ENCODE results near the gene VAV3. TPM values are rescaled to one million over a fixed set of nuclear protein-coding genes. Genes with fewer than 3 reads are reported as not detected.

VAV3 gene
- total RNA-seq, 1 experiment from 2014 or later = not detected

DNA sequence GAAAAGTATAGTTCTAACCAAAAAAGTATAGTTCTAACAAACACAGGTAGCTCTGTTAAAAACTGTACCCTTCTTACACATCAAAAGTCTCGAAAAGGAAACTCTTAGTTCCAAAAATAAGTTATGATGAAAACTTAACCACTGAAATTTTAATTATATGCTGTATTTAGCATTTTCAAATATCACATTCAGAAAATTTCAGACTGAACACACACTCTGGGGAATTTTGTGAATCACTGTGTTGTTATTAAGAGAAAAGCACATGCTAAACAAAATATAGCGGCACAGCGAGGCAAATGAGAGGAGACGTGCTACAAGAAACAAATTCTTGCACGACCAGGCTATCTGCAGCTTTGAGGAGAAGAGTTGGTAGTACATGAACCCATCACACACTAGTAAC lies 30.4 kb downstream of the VAV3 start:
- Histone ChIP-seq H3K4me2 (ENCODE audit: low read length) (no peak overlapping the region), H3K4me1 (ENCODE audit: control insufficient read depth in 1 of 2, insufficient read depth in 2 of 2, low read length in 2 of 2) (peaks cover 2 to 8% of the 10 kb centered on the region in 2 experiments; a peak in 3 of 4 replicates), H4K20me1 (ENCODE audit: insufficient read depth) (no peaks in the 10 kb centered on the region), H3K27me3 (ENCODE audit: insufficient read depth, low read length) (peaks cover 44% of the 10 kb centered on the region), H3K79me2 (ENCODE audit: insufficient read depth, low read length) (no peaks in the 10 kb centered on the region), H3K36me3 (ENCODE audit: control insufficient read depth in 1 of 2, insufficient read depth in 2 of 2, low read length in 2 of 2) (no peaks in the 10 kb centered on the region), H3K4me3 (replicated peaks in 1 of 2; ENCODE audit: low read depth in 1 of 2, low read length in 2 of 2) (no peak overlapping the region), H3K9me2 (ENCODE audit: insufficient read depth) (no peaks in the 10 kb centered on the region), H3K9me3 (ENCODE audit: control insufficient read depth in 1 of 2, insufficient read depth in 1 of 2, low read depth in 1 of 2, low read length in 2 of 2) (no peaks in the 10 kb centered on the region), H3K27ac (ENCODE audit: low read depth, low read length) (no peak overlapping the region), H2AFZ (ENCODE audit: low read depth, low read length, poor library complexity, severe bottlenecking) (no peak overlapping the region), H3K9ac (ENCODE audit: low read length) (no peak overlapping the region)
- BruUV-seq (replicated peaks) = no TSS peak
- TF ChIP-seq, protein P1, sequence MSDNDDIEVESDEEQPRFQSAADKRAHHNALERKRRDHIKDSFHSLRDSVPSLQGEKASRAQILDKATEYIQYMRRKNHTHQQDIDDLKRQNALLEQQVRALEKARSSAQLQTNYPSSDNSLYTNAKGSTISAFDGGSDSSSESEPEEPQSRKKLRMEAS (IDR thresholded peaks at IDR 0.05) = no peak
- TF ChIP-seq ELF1 (IDR thresholded peaks at IDR 0.05; ENCODE audit: borderline replicate concordance, low read depth) = no peak
- no peak for TF ChIP-seq EZH2phosphoT487 (IDR thresholded peaks at IDR 0.05; ENCODE audit: borderline replicate concordance)
- no peak for TF ChIP-seq ZNF274 (IDR thresholded peaks at IDR 0.05; ENCODE audit: low read depth, low read length)
- no peak for TF ChIP-seq EZH2 (IDR thresholded peaks at IDR 0.05)
- TF ChIP-seq YY1 (IDR thresholded peaks at IDR 0.05; ENCODE audit: extremely low read depth, insufficient replicate concordance, low read depth, low read length) = no peak
- TF ChIP-seq SIN3A (IDR thresholded peaks at IDR 0.05; ENCODE audit: low read depth) = no peak
- no peak for TF ChIP-seq TCF7L2 (IDR thresholded peaks at IDR 0.05; ENCODE audit: borderline replicate concordance, extremely low read depth, insufficient read depth, insufficient read length)
- no peak for TF ChIP-seq FOSL1 (IDR thresholded peaks at IDR 0.05; ENCODE audit: low read depth)
- no peak for TF ChIP-seq ZFX (IDR thresholded peaks at IDR 0.05)
- TF ChIP-seq SRF (IDR thresholded peaks at IDR 0.05; ENCODE audit: low read depth) = no peak
- TF ChIP-seq, protein P2, sequence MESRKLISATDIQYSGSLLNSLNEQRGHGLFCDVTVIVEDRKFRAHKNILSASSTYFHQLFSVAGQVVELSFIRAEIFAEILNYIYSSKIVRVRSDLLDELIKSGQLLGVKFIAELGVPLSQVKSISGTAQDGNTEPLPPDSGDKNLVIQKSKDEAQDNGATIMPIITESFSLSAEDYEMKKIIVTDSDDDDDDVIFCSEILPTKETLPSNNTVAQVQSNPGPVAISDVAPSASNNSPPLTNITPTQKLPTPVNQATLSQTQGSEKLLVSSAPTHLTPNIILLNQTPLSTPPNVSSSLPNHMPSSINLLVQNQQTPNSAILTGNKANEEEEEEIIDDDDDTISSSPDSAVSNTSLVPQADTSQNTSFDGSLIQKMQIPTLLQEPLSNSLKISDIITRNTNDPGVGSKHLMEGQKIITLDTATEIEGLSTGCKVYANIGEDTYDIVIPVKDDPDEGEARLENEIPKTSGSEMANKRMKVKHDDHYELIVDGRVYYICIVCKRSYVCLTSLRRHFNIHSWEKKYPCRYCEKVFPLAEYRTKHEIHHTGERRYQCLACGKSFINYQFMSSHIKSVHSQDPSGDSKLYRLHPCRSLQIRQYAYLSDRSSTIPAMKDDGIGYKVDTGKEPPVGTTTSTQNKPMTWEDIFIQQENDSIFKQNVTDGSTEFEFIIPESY (IDR thresholded peaks at IDR 0.05; ENCODE audit: extremely low read depth, insufficient replicate concordance, low read length) = no peak
- POLR2A ChIA-PET = no interaction called here
- RAD21 ChIA-PET (ENCODE audit: low non-redundant PET in 1 of 2, low total read pairs in 2 of 2, uncharacterized antibody in 2 of 2, unreplicated experiment in 2 of 2) = no interaction called here
- intact Hi-C loops (cut with micrococcal nuclease) = no loop called here
- CTCF ChIA-PET = no interaction called here
- ATAC-seq (no peak), DNase-seq (ENCODE audit: low read depth, low spot score) (no peak)
